H9 (cell line): Measurements from ENCODE around the gene NFATC1. TPM values are rescaled to one million over a fixed set of nuclear protein-coding genes. Genes with fewer than 3 reads are reported as not detected.

Experiments
- DNase-seq: peaks from one replicate; pipeline ENCODE4 v3.0.0-alpha.2; 2017
- H2AFZ ChIP-seq: one replicate; pipeline ENCODE4 v1.6.1; 2013; ENCODE audit warnings: mild to moderate bottlenecking, low read length, control low read depth, moderate library complexity
- H2AK5ac ChIP-seq: 2 replicates; pipeline ENCODE4 v1.6.1; 2013; ENCODE audit warnings: low read length, control low read depth, mixed read lengths; ENCODE audit not compliant: insufficient read length
- H2BK120ac ChIP-seq: one replicate; pipeline ENCODE4 v1.6.1; 2013; ENCODE audit warnings: low read depth, mild to moderate bottlenecking, low read length, control low read depth, inconsistent platforms; ENCODE audit not compliant: poor library complexity, severe bottlenecking
- H2BK12ac ChIP-seq: 2 replicates; pipeline ENCODE4 v1.6.1; 2013; ENCODE audit warnings: low read length, control low read depth, mixed read lengths, low read depth; ENCODE audit not compliant: insufficient read length
- H2BK15ac ChIP-seq: 2 replicates; pipeline ENCODE4 v1.6.1; 2013; ENCODE audit warnings: low read depth, low read length, control low read depth
- H2BK20ac ChIP-seq: one replicate; pipeline ENCODE4 v1.6.1; 2013; ENCODE audit warnings: low read depth, mild to moderate bottlenecking, low read length, control low read depth, inconsistent platforms; ENCODE audit not compliant: poor library complexity, severe bottlenecking
- H2BK5ac ChIP-seq: 2 replicates; pipeline ENCODE4 v1.6.1; 2013; ENCODE audit warnings: low read length, control low read depth, mixed read lengths; ENCODE audit not compliant: insufficient read length
- H3K14ac ChIP-seq: 2 replicates; pipeline ENCODE4 v1.6.1; 2013; ENCODE audit warnings: low read length, control low read depth; ENCODE audit not compliant: insufficient read depth
- H3K18ac ChIP-seq: 2 replicates; pipeline ENCODE4 v1.6.1; 2013; ENCODE audit warnings: low read depth, mild to moderate bottlenecking, mixed read lengths, low read length, control low read depth; ENCODE audit not compliant: insufficient read length
- H3K23ac ChIP-seq: 2 replicates; pipeline ENCODE4 v1.6.1; 2013; ENCODE audit warnings: low read length, control low read depth, mixed read lengths, low read depth; ENCODE audit not compliant: insufficient read length
- H3K23me2 ChIP-seq: 2 replicates; pipeline ENCODE4 v1.6.1; 2013; ENCODE audit warnings: low read depth, mild to moderate bottlenecking, mixed read lengths, low read length, control low read depth; ENCODE audit not compliant: insufficient read length, poor library complexity, severe bottlenecking
- H3K27ac ChIP-seq: 2 replicates; pipeline ENCODE4 v1.5.1; 2013; ENCODE audit warnings: low read length, control low read depth, mixed read lengths, low read depth; ENCODE audit not compliant: insufficient read length
- H3K27me3 ChIP-seq: 2 replicates; pipeline ENCODE4 v1.6.1; 2013; ENCODE audit warnings: low read length, control low read depth, inconsistent platforms; ENCODE audit not compliant: insufficient read depth
- H3K4ac ChIP-seq: 2 replicates; pipeline ENCODE4 v1.6.1; 2013; ENCODE audit warnings: low read depth, mild to moderate bottlenecking, control low read depth, inconsistent platforms, low read length, moderate library complexity
- H3K4me1 ChIP-seq: 2 replicates; pipeline ENCODE4 v1.6.1; 2013; ENCODE audit warnings: low read length, control low read depth, inconsistent platforms; ENCODE audit not compliant: insufficient read depth
- H3K4me2 ChIP-seq: 2 replicates; pipeline ENCODE4 v1.6.1; 2013; ENCODE audit warnings: low read length, control low read depth, mixed read lengths; ENCODE audit not compliant: insufficient read length, insufficient read depth
- H3K56ac ChIP-seq: 2 replicates; pipeline ENCODE4 v1.6.1; 2013; ENCODE audit warnings: low read depth, mild to moderate bottlenecking, mixed read lengths, low read length, control low read depth; ENCODE audit not compliant: insufficient read length
- H3K79me1 ChIP-seq: 2 replicates; pipeline ENCODE4 v1.6.1; 2013; ENCODE audit warnings: low read depth, mild to moderate bottlenecking, moderate library complexity, low read length, control low read depth, inconsistent platforms; ENCODE audit not compliant: insufficient read depth, poor library complexity, severe bottlenecking
- H3K79me2 ChIP-seq: 2 replicates; pipeline ENCODE4 v1.6.1; 2013; ENCODE audit warnings: low read length, control low read depth, inconsistent platforms; ENCODE audit not compliant: insufficient read depth
- H3K9ac ChIP-seq: 2 replicates; pipeline ENCODE4 v1.6.1; 2013; ENCODE audit warnings: low read length, control low read depth, mixed read lengths; ENCODE audit not compliant: insufficient read length; ENCODE audit errors: extremely low read depth
- H3K9me3 ChIP-seq: one replicate; pipeline ENCODE4 v1.6.1; 2013; ENCODE audit warnings: low read depth, low read length, inconsistent platforms; ENCODE audit not compliant: control insufficient read depth
- H3T11ph ChIP-seq: one replicate; pipeline ENCODE4 v1.6.1; 2013; ENCODE audit warnings: mild to moderate bottlenecking, low read length, control low read depth, inconsistent platforms
- H4K20me1 ChIP-seq: one replicate; pipeline ENCODE4 v1.6.1; 2013; ENCODE audit not compliant: control insufficient read depth, insufficient read length, insufficient read depth
- H4K5ac ChIP-seq: 2 replicates; pipeline ENCODE4 v1.6.1; 2013; ENCODE audit warnings: low read depth, mild to moderate bottlenecking, mixed read lengths, low read length, control low read depth; ENCODE audit not compliant: insufficient read length
- H4K8ac ChIP-seq: replicated peaks from 2 replicates; pipeline ENCODE4 v1.6.1; 2013; ENCODE audit warnings: low read length, control low read depth, mixed read lengths, low read depth; ENCODE audit not compliant: insufficient read length
- H4K91ac ChIP-seq: 2 replicates; pipeline ENCODE4 v1.6.1; 2013; ENCODE audit warnings: low read depth, mild to moderate bottlenecking, moderate library complexity, mixed read lengths, low read length, control low read depth; ENCODE audit not compliant: insufficient read length
- H3K27ac Mint-ChIP-seq, 3 experiments: 2 replicates in 2 of 3; 3 replicates in 1 of 3; pipeline ENCODE4 v1.8.0; 2020 to 2021; ENCODE audit warnings: mixed read lengths in 3 of 3, mild to moderate bottlenecking in 1 of 3, moderate library complexity in 1 of 3
- H3K27me3 Mint-ChIP-seq: 2 replicates; pipeline ENCODE4 v1.8.0; 2021; ENCODE audit warnings: low read depth, mild to moderate bottlenecking, moderate library complexity, mixed read lengths
- H3K36me3 Mint-ChIP-seq, 3 experiments: 2 replicates in 2 of 3; 3 replicates in 1 of 3; pipeline ENCODE4 v1.8.0; 2020 to 2021; ENCODE audit warnings: low read depth in 3 of 3, mixed read lengths in 3 of 3; ENCODE audit not compliant: insufficient read depth in 1 of 3
- H3K4me1 Mint-ChIP-seq, 2 experiments: 2 replicates each; pipeline ENCODE4 v1.8.0; 2020; ENCODE audit warnings: mixed read lengths in 2 of 2
- H3K4me3 Mint-ChIP-seq, 2 experiments: 2 replicates in 1 of 2; 3 replicates in 1 of 2; pipeline ENCODE4 v1.8.0; 2020 to 2021; ENCODE audit warnings: mild to moderate bottlenecking in 2 of 2, mixed read lengths in 2 of 2, moderate library complexity in 1 of 2
- H3K9me3 Mint-ChIP-seq, 2 experiments: 2 replicates in 1 of 2; 3 replicates in 1 of 2; pipeline ENCODE4 v1.8.0; 2020; ENCODE audit warnings: mild to moderate bottlenecking in 2 of 2, mixed read lengths in 2 of 2, moderate library complexity in 1 of 2
- WGBS: extraction: QIAGEN DNeasy Blood & Tissue Kit; methylation state at CpG from one replicate; pipeline ENCODE4 v1.1.7; 2013; ENCODE audit warnings: missing lambda C conversion rate, low lambda C conversion rate, mixed read lengths; ENCODE audit not compliant: insufficient read length; ENCODE audit errors: extremely low coverage; 5-methylcytosine and 5-hydroxymethylcytosine counted together
- total RNA-seq: library from RNA; stranded (reverse); gene quantifications from 2 replicates; pipeline ENCODE4 v1.2.1, GENCODE V29; 2021
- TF ChIP-seq, protein P1 (sequence below): fragments of 200-600 bp; sonication (generic); conservative IDR thresholded peaks from 3 replicates; pipeline ENCODE4 v1.8.0; 2021; ENCODE audit warnings: antibody characterized with exemption, mild to moderate bottlenecking

NFATC1 gene
- total RNA-seq, 1 experiment from 2014 or later = 5.5 TPM

DNA sequence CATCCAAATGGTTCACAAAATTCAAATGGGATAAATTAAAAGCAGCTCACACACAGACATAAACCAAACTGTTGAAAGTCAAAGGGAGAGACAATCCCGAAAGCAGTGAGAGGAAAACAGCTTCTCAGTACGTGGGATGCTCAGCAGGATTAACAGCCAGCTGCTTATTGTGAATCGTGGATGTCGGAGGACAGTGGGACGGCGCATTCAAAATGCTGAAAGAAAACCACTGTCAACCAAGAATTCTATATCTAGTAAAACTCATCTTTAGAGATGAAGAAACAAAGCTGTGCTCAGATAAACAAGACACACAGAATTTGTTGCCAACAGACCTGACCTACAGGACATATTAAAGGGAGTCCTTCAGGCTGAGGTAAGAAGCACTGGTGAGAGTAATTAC lies 102.9 kb downstream of the NFATC1 start:
- Mint-ChIP-seq H3K27ac (no peak overlapping the region), H3K4me3 (no peak overlapping the region), H3K9me3 (peaks cover 25 to 28% of the 10 kb centered on the region in 2 experiments), H3K36me3 (peaks cover 3 to 9% (median 3%) of the 10 kb centered on the region in 3 experiments; a peak in 3 of 7 replicates), H3K4me1 (no peaks in the 10 kb centered on the region), H3K27me3 (peaks cover 5% of the 10 kb centered on the region)
- Histone ChIP-seq H3T11ph (no peak overlapping the region), H3K9me3 (peaks cover 11% of the 10 kb centered on the region), H2BK12ac (no peak overlapping the region), H3K4me2 (no peak overlapping the region), H3K14ac (no peak overlapping the region), H2AK5ac (no peak overlapping the region), H3K56ac (no peak overlapping the region), H2BK20ac (no peak overlapping the region), H4K20me1 (no peaks in the 10 kb centered on the region), H4K5ac (no peak overlapping the region), H3K27ac (no peak overlapping the region), H3K4ac (no peak overlapping the region), H4K8ac (no peak overlapping the region), H2BK120ac (no peak overlapping the region), H3K79me1 (no peaks in the 10 kb centered on the region), H3K23me2 (no peaks in the 10 kb centered on the region), H4K91ac (no peak overlapping the region), H3K23ac (no peak overlapping the region), H2AFZ (no peak overlapping the region), H2BK5ac (no peak overlapping the region), H3K18ac (no peak overlapping the region), H3K4me1 (no peaks in the 10 kb centered on the region), H3K9ac (no peak overlapping the region), H3K27me3 (no peaks in the 10 kb centered on the region), H2BK15ac (no peak overlapping the region), H3K79me2 (no peaks in the 10 kb centered on the region)
- no CpG with 5 or more reads among the region's 6 CpGs for WGBS
- TF ChIP-seq, protein P1, sequence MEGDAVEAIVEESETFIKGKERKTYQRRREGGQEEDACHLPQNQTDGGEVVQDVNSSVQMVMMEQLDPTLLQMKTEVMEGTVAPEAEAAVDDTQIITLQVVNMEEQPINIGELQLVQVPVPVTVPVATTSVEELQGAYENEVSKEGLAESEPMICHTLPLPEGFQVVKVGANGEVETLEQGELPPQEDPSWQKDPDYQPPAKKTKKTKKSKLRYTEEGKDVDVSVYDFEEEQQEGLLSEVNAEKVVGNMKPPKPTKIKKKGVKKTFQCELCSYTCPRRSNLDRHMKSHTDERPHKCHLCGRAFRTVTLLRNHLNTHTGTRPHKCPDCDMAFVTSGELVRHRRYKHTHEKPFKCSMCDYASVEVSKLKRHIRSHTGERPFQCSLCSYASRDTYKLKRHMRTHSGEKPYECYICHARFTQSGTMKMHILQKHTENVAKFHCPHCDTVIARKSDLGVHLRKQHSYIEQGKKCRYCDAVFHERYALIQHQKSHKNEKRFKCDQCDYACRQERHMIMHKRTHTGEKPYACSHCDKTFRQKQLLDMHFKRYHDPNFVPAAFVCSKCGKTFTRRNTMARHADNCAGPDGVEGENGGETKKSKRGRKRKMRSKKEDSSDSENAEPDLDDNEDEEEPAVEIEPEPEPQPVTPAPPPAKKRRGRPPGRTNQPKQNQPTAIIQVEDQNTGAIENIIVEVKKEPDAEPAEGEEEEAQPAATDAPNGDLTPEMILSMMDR = no peak
- no peak for DNase-seq
